IMR-90 (cell line): ENCODE data around the gene URB1. TPM values are rescaled to one million over a fixed set of nuclear protein-coding genes. Genes with fewer than 3 reads are reported as not detected.

Source experiments
- ATAC-seq: fragments of 200-7000 bp; cut with Tn5 transposase; 2 replicates; pipeline ENCODE4 v1.9.1; 2020; ENCODE audit warnings: low read depth, mild to moderate bottlenecking, moderate library complexity
- BruUV-seq: library from RNA; stranded (reverse); fragments of 400-500 nt; replicated peaks from 2 replicates; lab custom pipeline; 2021; lab: Mats Ljungman, UMichigan
- CTCF ChIA-PET: fragments of 300-600 bp; formaldehyde crosslinking; extraction: SDS; loops from one replicate; lab custom pipeline; 2021; ENCODE audit warnings: antibody characterized with exemption; lab: Yijun Ruan, JAX
- POLR2A ChIA-PET: fragments of 300-600 bp; sonication (Branson Sonifier 250); formaldehyde crosslinking; loops from one replicate; lab custom pipeline; 2022; ENCODE audit warnings: antibody characterized with exemption; ENCODE audit not compliant: unreplicated experiment; lab: Charles Lee
- DNase-seq: peaks from one replicate; pipeline ENCODE4 v3.0.0; 2013
- H2AFZ ChIP-seq: replicated peaks from 2 replicates; pipeline ENCODE3; 2013; ENCODE audit warnings: low read length, mild to moderate bottlenecking; ENCODE audit not compliant: poor library complexity
- H2AK5ac ChIP-seq: 2 replicates; pipeline ENCODE4 v1.6.1; 2013; ENCODE audit warnings: low read depth, low read length, inconsistent platforms
- H2AK9ac ChIP-seq: replicated peaks from 2 replicates; pipeline ENCODE3; 2013; ENCODE audit warnings: mild to moderate bottlenecking, low read depth, low read length, moderate library complexity; ENCODE audit not compliant: poor library complexity
- H2BK120ac ChIP-seq: 2 replicates; pipeline ENCODE4 v1.6.1; 2013; ENCODE audit warnings: low read depth, low read length, inconsistent platforms
- H2BK15ac ChIP-seq: 3 replicates; pipeline ENCODE4 v1.6.1; 2013; ENCODE audit warnings: low read depth, low read length, inconsistent platforms
- H2BK20ac ChIP-seq: 2 replicates; pipeline ENCODE4 v1.6.1; 2013; ENCODE audit warnings: low read depth, mild to moderate bottlenecking, inconsistent platforms, low read length, moderate library complexity
- H2BK5ac ChIP-seq: 2 replicates; pipeline ENCODE4 v1.6.1; 2013; ENCODE audit warnings: mild to moderate bottlenecking, low read depth, low read length, inconsistent platforms; ENCODE audit not compliant: poor library complexity, severe bottlenecking
- H3K14ac ChIP-seq: replicated peaks from 2 replicates; pipeline ENCODE4 v1.6.1; 2013; ENCODE audit warnings: low read depth, low read length, inconsistent platforms
- H3K18ac ChIP-seq: 2 replicates; pipeline ENCODE4 v1.6.1; 2013; ENCODE audit warnings: low read depth, low read length, control low read depth
- H3K23ac ChIP-seq: 2 replicates; pipeline ENCODE4 v1.6.1; 2013; ENCODE audit warnings: low read depth, low read length, inconsistent platforms
- H3K27ac ChIP-seq: 2 replicates; pipeline ENCODE4 v1.5.1; 2013; ENCODE audit warnings: mild to moderate bottlenecking, control low read depth, low read length; ENCODE audit not compliant: insufficient read depth
- H3K27me3 ChIP-seq: 2 replicates; pipeline ENCODE4 v1.6.1; 2013; ENCODE audit warnings: low read length; ENCODE audit not compliant: control insufficient read depth, insufficient read depth
- H3K36me3 ChIP-seq: 2 replicates; pipeline ENCODE4 v1.6.1; 2013; ENCODE audit warnings: low read length, mixed read lengths; ENCODE audit not compliant: control insufficient read depth, insufficient read depth
- H3K4ac ChIP-seq: 2 replicates; pipeline ENCODE4 v1.6.1; 2013; ENCODE audit warnings: low read depth, low read length, inconsistent platforms
- H3K4me1 ChIP-seq: 2 replicates; pipeline ENCODE4 v1.6.1; 2013; ENCODE audit warnings: low read length, mixed read lengths; ENCODE audit not compliant: control insufficient read depth, insufficient read depth
- H3K4me2 ChIP-seq: 2 replicates; pipeline ENCODE4 v1.6.1; 2013; ENCODE audit warnings: low read depth, mild to moderate bottlenecking, control low read depth, low read length, moderate library complexity
- H3K4me3 ChIP-seq: 2 replicates; pipeline ENCODE4 v1.5.1; 2013; ENCODE audit warnings: low read depth, mild to moderate bottlenecking, control low read depth, low read length, moderate library complexity; ENCODE audit not compliant: insufficient read depth
- H3K56ac ChIP-seq: 2 replicates; pipeline ENCODE4 v1.6.1; 2013; ENCODE audit warnings: low read length, inconsistent platforms; ENCODE audit not compliant: insufficient read depth; ENCODE audit errors: extremely low read depth
- H3K79me1 ChIP-seq, 2 experiments: 2 replicates each; pipeline ENCODE4 v1.6.1; 2013; ENCODE audit warnings: low read length in 2 of 2, inconsistent platforms in 1 of 2, low read depth in 1 of 2
- H3K9ac ChIP-seq: 2 replicates; pipeline ENCODE4 v1.6.1; 2013; ENCODE audit warnings: low read depth, low read length, control low read depth
- H3K9me1 ChIP-seq: 2 replicates; pipeline ENCODE4 v1.6.1; 2013; ENCODE audit warnings: low read length, inconsistent platforms; ENCODE audit not compliant: insufficient read depth
- H3K9me3 ChIP-seq: 2 replicates; pipeline ENCODE4 v1.6.1; 2013; ENCODE audit warnings: low read length; ENCODE audit not compliant: control insufficient read depth, insufficient read depth
- H4K20me1 ChIP-seq: 2 replicates; pipeline ENCODE4 v1.6.1; 2013; ENCODE audit warnings: low read length, inconsistent platforms; ENCODE audit not compliant: insufficient read depth
- H4K5ac ChIP-seq: 2 replicates; pipeline ENCODE4 v1.6.1; 2013; ENCODE audit warnings: mild to moderate bottlenecking, low read depth, low read length, control low read depth
- H4K8ac ChIP-seq, 2 experiments: 2 replicates each; pipeline ENCODE4 v1.6.1; 2013; ENCODE audit warnings: low read depth in 2 of 2, low read length in 2 of 2, control low read depth in 1 of 2, inconsistent platforms in 1 of 2
- H4K91ac ChIP-seq: 2 replicates; pipeline ENCODE4 v1.6.1; 2013; ENCODE audit warnings: low read depth, low read length, inconsistent platforms; ENCODE audit not compliant: insufficient read depth
- BHLHE40 ChIP-seq: fragments of 150-350 bp; IDR thresholded peaks from 2 replicates; pipeline ENCODE4 v1.6.1; 2016; ENCODE audit warnings: mild to moderate bottlenecking, low read depth, low read length
- CHD1 ChIP-seq: IDR thresholded peaks from 2 replicates; pipeline ENCODE4 v1.6.1; 2012; ENCODE audit warnings: low read depth, low read length, improper control_type of control experiment
- MXI1 ChIP-seq: IDR thresholded peaks from 2 replicates; pipeline ENCODE4 v1.6.1; 2012; ENCODE audit warnings: low read depth, mild to moderate bottlenecking, low read length, moderate library complexity, borderline replicate concordance
- NFE2L2 ChIP-seq: fragments of 150-350 bp; IDR thresholded peaks from 2 replicates; pipeline ENCODE4 v1.6.1; 2016; ENCODE audit warnings: low read depth, mild to moderate bottlenecking, low read length
- POLR2A ChIP-seq: IDR thresholded peaks from 2 replicates; pipeline ENCODE4 v1.6.1; 2012; ENCODE audit warnings: mild to moderate bottlenecking, low read depth, low read length
- SMC3 ChIP-seq: fragments of 150-350 bp; IDR thresholded peaks from 2 replicates; pipeline ENCODE4 v1.6.1; 2016; ENCODE audit warnings: low read depth, mild to moderate bottlenecking, antibody characterized with exemption, low read length, moderate library complexity
- WGBS, 2 experiments: methylation state at CpG; one replicate each; pipeline versions ENCODE4 v1.1.5 to v1.1.7; 2013; ENCODE audit warnings: missing lambda C conversion rate in 2 of 2; ENCODE audit not compliant: insufficient read length in 1 of 2; ENCODE audit errors: extremely low coverage in 2 of 2; 5-methylcytosine and 5-hydroxymethylcytosine counted together
- dilution Hi-C: fragments of 300-500 bp; cut with HindIII; formaldehyde crosslinking; loops from one replicate; pipeline ENCODE4 v1.14.3; 2018; ENCODE audit warnings: low sequenced_read_pairs; ENCODE audit not compliant: unreplicated experiment
- in situ Hi-C: fragments of 300-500 bp; cut with MboI; formaldehyde crosslinking; loops from 3 replicates; pipeline ENCODE4 v1.14.3; 2019; ENCODE audit warnings: low sequenced_read_pairs, inconsistent platforms, mixed read lengths
- intact Hi-C: fragments of 100-400 bp; cut with micrococcal nuclease; formaldehyde crosslinking; loops from 2 replicates; pipeline ENCODE4 v1.10.0; 2022
- polyA plus RNA-seq, 3 experiments: library from polyadenylated mRNA; depleted of rRNA; stranded (reverse); fragments of >200 nt; gene quantifications; 2 replicates each; pipeline ENCODE4 v1.2.3, GENCODE V29; 2012; ENCODE audit warnings: low replicate concordance in 1 of 3
- total RNA-seq: library from RNA; depleted of rRNA; stranded (reverse); fragments of >200 nt; gene quantifications from 2 replicates; pipeline ENCODE4 v1.2.3, GENCODE V29; 2012

The URB1 gene
- total and polyA plus RNA-seq, 2 of the 4 experiments (the other 2 are of a cell fraction), result 9.2 to 12.7 TPM

DNA sequence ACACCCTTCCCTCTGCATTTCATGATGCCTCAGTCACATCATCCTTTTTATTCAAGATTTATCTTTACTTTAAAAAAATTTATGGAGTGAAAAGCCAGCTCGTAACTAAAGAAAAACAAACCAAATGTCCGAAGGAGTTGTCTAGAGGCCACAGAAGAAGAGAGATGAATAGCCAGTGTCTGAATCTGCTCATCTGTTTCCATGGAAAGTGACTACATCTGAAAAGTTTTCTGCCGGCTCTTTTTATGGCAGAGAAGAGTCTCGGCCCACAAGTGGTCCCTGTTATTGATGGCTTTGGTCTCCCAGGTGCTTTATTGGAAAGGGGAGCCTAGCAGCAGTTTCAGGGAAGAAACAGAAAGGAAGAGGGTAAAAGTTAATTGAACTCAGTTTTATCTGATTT, 25.3 kb upstream of the URB1 start:
- H2BK20ac ChIP-seq, result no peak overlapping the region
- in situ Hi-C loops, result no loop called here
- H3K36me3 ChIP-seq, result no peaks in the 10 kb centered on the region
- 17% methylated on average over 1 of the region's 4 CpGs; no CpG with 5 or more reads in 1 of the 2 experiments for WGBS, 2 experiments
- no peak for ATAC-seq
- no peak overlapping the region for H3K4ac ChIP-seq
- no peak overlapping the region for H2AK9ac ChIP-seq
- no peak overlapping the region for H3K9ac ChIP-seq
- no peak overlapping the region for H3K56ac ChIP-seq
- intact Hi-C loops, result loop anchor here (10.0 kb wide), 1 partner anchor 77 kb away; no protein-coding TSS in a partner anchor
- H2BK120ac ChIP-seq, result no peak overlapping the region
- no peak overlapping the region for H2AFZ ChIP-seq
- no peak overlapping the region for H3K18ac ChIP-seq
- no peak overlapping the region; the same call in 1 of the 2 replicates for H3K14ac ChIP-seq
- H3K9me3 ChIP-seq, result no peaks in the 10 kb centered on the region
- no peak overlapping the region for H3K23ac ChIP-seq
- no peak overlapping the region for H4K91ac ChIP-seq
- BruUV-seq, result no TSS peak
- H3K9me1 ChIP-seq, result no peaks in the 10 kb centered on the region
- H4K8ac ChIP-seq, result no peak overlapping the region
- no peak overlapping the region for H2AK5ac ChIP-seq
- TF ChIP-seq SMC3 (no peak), POLR2A (no peak), NFE2L2 (no peak), BHLHE40 (no peak), MXI1 (no peak), CHD1 (no peak)
- no peaks in the 10 kb centered on the region for H4K20me1 ChIP-seq
- H3K4me1 ChIP-seq, result peaks cover 4% of the 10 kb centered on the region
- no peak overlapping the region for H3K27ac ChIP-seq
- no peak overlapping the region for H3K4me3 ChIP-seq
- no peak overlapping the region for H2BK15ac ChIP-seq
- CTCF ChIA-PET, result no interaction called here
- no peak overlapping the region for H3K4me2 ChIP-seq
- peaks cover 3% of the 10 kb centered on the region; the same call in 1 of the 2 replicates for H3K27me3 ChIP-seq
- no peak overlapping the region for H4K5ac ChIP-seq
- no peaks in the 10 kb centered on the region for H3K79me1 ChIP-seq
- POLR2A ChIA-PET, result no interaction called here
- H2BK5ac ChIP-seq, result no peak overlapping the region
- dilution Hi-C loops, result no loop called here
- DNase-seq, result no peak
